ENCODE measurements around the gene TXNRD1. TPM values are rescaled to one million over a fixed set of nuclear protein-coding genes. Genes with fewer than 3 reads are reported as not detected.
"Not testable (repeated sequence)": the region's sequence is repeated elsewhere in the genome, so short reads cannot be mapped to it uniquely, and the experiment has no call there.

The TXNRD1 gene
- total and polyA plus RNA-seq, 8 donors: 8.1 to 29.1 (median 15.9) TPM

GRCh38 chr12:104328790-104329189, 113.2 kb downstream of the TXNRD1 start:
- peaks cover 0 to 22% (median 0%) of the 10 kb centered on the region in 3 donors for H3K36me3 ChIP-seq
- DNase-seq: no peak
- no peaks in the 10 kb centered on the region for H3K9me3 ChIP-seq
- H3K27me3 ChIP-seq: no peaks in the 10 kb centered on the region
- no peak for FAIRE-seq
- H3K27ac ChIP-seq: no peak overlapping the region
- 91 to 94% methylated on average over 1 of the region's 1 CpG for WGBS, 2 donors
- ATAC-seq: no peak
- intact Hi-C loops (cut with DNase I): no loop called here
- H3K4me3 ChIP-seq: no peak overlapping the region
- TF ChIP-seq CTCF (IDR thresholded peaks at IDR 0.05): no peak
- no peaks in the 10 kb centered on the region for H3K4me1 ChIP-seq

GRCh38 chr12:104329707-104330532, 114.3 kb downstream of the TXNRD1 start:
- Histone ChIP-seq H3K4me1 (no peaks in the 10 kb centered on the region), H3K27me3 (no peaks in the 10 kb centered on the region), H3K4me3 (no peak overlapping the region), H3K9me3 (no peaks in the 10 kb centered on the region), H3K36me3 (peaks cover 0 to 33% (median 0%) of the 10 kb centered on the region in 3 donors), H3K27ac (no peak overlapping the region)
- intact Hi-C loops (cut with DNase I): no loop called here
- 88 to 90% methylated on average over 5 of the region's 5 CpGs for WGBS, 2 donors
- DNase-seq (no peak), FAIRE-seq (no peak), ATAC-seq (no peak)
- no peak for TF ChIP-seq CTCF (IDR thresholded peaks at IDR 0.05)

- Histone ChIP-seq H3K36me3 (peaks cover 0 to 33% (median 0%) of the 10 kb centered on the region in 3 donors), H3K27ac (no peak overlapping the region), H3K4me1 (no peaks in the 10 kb centered on the region), H3K27me3 (no peaks in the 10 kb centered on the region), H3K4me3 (no peak overlapping the region), H3K9me3 (no peaks in the 10 kb centered on the region)
- no peak for FAIRE-seq
- WGBS, 2 donors: 91% methylated on average over 2 of the region's 2 CpGs
- TF ChIP-seq CTCF (IDR thresholded peaks at IDR 0.05): no peak
- no peak for DNase-seq
- intact Hi-C loops (cut with DNase I): no loop called here
- ATAC-seq: no peak
Measured at GRCh38 chr12:104331376-104331775, 115.8 kb downstream of the TXNRD1 start.

GRCh38 chr12:104332273-104332672, 116.7 kb downstream of the TXNRD1 start:
- DNase-seq; ATAC-seq; H3K27me3 ChIP-seq; H3K4me3 ChIP-seq; intact Hi-C loops (cut with DNase I); H3K4me1 ChIP-seq; H3K9me3 ChIP-seq; H3K27ac ChIP-seq; FAIRE-seq: not testable (repeated sequence)
- WGBS, 2 donors: 91 to 96% methylated on average over 3 of the region's 3 CpGs
- H3K36me3 ChIP-seq: peaks cover 0 to 28% (median 0%) of the 10 kb centered on the region in 3 donors

GRCh38 chr12:104333692-104334255, 118.2 kb downstream of the TXNRD1 start:
- FAIRE-seq (no peak), ATAC-seq (no peak), DNase-seq (no peak)
- no peak for TF ChIP-seq CTCF (IDR thresholded peaks at IDR 0.05)
- Histone ChIP-seq H3K4me1 (no peaks in the 10 kb centered on the region), H3K4me3 (no peak overlapping the region), H3K27ac (no peak overlapping the region), H3K36me3 (peaks cover 0 to 26% (median 0%) of the 10 kb centered on the region in 3 donors), H3K27me3 (no peaks in the 10 kb centered on the region), H3K9me3 (no peaks in the 10 kb centered on the region)
- 66 to 80% methylated on average over 1 of the region's 1 CpG for WGBS, 2 donors
- intact Hi-C loops (cut with DNase I): no loop called here

All from pancreas (tissue), 10 donors.